Measurements from ENCODE around the gene ISLR.

ISLR gene

GRCh38 chr15:74171965-74172541, 1.5 kb upstream of the ISLR start:
- DNase-seq: no peak

GRCh38 chr15:74172701-74173379, 670 bp upstream of the ISLR start:
- no peak for DNase-seq

GRCh38 chr15:74174219-74174957, 878 bp downstream of the ISLR start:
- no peak for DNase-seq

GRCh38 chr15:74174958-74175253, 1.4 kb downstream of the ISLR start:
- DNase-seq: no peak

DNA sequence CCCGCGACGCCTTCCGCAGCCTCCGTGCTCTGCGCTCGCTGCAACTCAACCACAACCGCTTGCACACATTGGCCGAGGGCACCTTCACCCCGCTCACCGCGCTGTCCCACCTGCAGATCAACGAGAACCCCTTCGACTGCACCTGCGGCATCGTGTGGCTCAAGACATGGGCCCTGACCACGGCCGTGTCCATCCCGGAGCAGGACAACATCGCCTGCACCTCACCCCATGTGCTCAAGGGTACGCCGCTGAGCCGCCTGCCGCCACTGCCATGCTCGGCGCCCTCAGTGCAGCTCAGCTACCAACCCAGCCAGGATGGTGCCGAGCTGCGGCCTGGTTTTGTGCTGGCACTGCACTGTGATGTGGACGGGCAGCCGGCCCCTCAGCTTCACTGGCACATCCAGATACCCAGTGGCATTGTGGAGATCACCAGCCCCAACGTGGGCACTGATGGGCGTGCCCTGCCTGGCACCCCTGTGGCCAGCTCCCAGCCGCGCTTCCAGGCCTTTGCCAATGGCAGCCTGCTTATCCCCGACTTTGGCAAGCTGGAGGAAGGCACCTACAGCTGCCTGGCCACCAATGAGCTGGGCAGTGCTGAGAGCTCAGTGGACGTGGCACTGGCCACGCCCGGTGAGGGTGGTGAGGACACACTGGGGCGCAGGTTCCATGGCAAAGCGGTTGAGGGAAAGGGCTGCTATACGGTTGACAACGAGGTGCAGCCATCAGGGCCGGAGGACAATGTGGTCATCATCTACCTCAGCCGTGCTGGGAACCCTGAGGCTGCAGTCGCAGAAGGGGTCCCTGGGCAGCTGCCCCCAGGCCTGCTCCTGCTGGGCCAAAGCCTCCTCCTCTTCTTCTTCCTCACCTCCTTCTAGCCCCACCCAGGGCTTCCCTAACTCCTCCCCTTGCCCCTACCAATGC, 2.0 kb downstream of the ISLR start:
- no peak for DNase-seq

DNA sequence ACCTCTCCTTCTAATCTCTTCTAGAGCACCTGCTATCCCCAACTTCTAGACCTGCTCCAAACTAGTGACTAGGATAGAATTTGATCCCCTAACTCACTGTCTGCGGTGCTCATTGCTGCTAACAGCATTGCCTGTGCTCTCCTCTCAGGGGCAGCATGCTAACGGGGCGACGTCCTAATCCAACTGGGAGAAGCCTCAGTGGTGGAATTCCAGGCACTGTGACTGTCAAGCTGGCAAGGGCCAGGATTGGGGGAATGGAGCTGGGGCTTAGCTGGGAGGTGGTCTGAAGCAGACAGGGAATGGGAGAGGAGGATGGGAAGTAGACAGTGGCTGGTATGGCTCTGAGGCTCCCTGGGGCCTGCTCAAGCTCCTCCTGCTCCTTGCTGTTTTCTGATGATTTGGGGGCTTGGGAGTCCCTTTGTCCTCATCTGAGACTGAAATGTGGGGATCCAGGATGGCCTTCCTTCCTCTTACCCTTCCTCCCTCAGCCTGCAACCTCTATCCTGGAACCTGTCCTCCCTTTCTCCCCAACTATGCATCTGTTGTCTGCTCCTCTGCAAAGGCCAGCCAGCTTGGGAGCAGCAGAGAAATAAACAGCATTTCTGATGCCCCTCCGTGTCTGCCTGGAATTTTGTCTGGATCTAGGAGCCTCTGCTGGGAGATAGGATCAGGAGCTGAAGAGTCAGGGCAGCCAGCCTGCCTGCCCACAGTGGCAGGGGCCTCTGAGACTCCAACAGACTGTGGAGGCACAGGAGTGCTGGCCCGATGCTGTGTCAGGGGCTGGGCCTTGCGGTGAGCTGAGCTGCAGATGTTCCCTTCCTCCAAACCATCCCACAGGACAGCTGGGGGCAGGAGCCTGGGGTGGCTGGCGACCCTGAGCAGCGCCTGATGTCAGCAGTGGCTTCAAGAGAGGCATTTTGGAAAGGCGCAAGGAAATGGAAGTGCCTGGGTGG, 3.0 kb downstream of the ISLR start:
- peak in 1 of 2 experiments; percentile 64 for DNase-seq

- DNase-seq: no peak
Observed at GRCh38 chr15:74178326-74179100, 5.0 kb downstream of the ISLR start.

DNA sequence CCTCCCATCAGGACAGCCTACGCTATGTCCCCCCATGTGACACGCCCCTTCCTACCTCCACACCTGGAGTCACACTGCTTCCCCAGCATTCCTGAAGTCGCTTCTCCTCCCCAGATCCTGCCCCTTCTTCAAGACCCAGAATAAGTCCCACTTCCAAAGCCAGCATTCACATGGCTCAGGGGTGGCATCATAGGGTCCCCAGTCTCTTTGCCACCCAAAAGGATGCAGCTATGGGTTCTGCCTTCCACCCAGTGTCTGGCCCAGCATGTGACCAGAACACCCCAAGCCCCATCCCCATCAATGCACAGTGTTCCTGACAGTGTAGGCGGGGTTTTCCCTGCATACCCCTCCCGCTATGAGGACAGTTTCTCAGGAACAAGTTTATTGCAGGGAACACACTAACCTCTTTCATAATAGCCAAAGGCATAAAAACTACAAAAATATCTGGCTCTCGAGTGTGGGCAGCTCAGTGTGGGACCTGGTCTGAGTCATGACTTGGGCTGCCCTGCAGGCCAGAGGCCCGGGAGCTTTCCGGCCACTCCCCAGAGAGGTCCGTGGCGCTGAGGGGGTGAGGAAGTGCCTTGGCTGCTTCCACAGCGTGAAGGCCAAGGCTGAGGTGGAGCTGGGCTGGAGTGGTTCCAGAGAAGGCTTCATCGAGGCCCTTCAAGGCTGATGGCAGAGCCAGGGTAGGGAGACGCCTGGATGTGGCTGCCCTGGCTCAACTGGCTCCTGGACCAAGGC, 5.8 kb downstream of the ISLR start:
- no peak for DNase-seq

DNA sequence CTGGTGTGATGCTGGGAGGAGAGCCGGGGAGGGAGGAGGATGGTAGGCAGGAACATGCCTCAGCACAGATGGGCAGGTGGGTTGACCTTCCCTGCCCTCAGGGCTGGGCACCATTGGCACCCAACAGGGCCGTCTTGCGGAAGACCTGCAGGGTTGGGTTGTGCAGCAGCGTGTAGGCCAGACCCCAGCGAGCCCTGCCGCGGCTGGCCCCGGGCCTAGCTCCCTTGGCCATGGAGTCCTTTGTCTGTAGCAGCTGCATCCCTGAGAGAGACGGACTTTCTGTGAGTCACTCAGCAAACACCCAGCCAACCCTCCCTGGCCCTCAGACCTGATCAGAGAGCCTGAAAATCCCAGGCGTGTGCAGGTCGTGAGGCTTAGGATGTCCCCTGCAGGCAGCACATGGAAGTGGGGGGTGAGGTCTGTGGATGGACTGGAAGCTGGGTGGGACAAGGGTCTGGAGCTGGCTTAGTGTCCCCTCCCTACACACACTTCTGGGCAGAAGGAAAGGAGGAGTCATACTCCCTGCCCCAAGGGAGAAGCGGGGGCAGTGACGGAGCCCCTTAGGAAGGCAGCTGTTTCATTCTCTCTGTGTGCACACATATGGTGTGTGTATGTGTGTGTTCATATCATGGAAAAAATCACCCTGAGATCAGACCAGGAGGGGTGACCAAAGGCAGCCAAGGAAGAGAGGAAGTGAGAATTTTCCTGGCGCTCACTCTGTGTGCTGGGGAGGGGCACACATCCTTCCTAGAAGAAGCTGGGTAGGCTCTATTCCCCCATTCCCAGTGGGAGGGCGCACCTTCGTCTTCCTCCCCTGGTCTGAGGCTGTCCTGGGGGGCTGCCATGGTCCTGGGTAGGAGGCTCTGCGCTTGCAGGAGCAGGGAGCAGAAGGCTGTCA, 6.7 kb downstream of the ISLR start:
- peak; percentile 22 to 61 for DNase-seq

DNA sequence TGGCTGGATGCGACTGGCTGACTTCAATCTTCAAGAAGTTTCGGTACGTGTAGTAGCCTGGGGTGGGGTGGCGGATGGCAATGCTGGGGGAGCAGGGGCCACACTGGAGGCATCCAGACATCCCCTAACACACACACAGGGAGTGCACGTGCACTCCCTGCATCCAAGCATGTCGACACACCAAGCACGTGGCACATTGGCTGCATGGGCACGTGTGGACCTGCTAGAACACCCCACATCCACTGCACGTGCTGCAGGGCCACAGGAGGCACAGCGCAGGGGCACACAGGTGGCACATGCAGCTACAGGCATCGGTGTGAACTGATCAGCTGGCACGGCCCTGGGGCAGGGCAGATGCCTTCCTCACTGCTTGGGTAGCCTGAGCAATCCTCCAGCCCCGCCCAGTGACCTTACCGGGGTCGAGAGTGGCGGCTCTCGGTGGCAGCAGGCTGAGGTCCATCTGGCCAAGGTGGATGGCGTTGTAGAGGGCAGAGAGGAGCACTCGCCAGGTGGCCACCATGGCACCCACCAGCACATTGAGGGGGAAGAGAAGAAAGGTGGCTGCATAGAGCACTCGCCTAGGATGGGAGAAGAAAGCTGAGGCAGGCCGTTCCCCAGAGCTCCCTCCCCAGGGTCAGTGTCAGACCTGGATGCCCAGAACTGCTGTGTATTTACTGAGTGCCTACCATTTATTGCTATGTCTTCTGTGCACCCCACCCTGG, 7.5 kb downstream of the ISLR start:
- no peak for DNase-seq

- no peak for DNase-seq
Observed at GRCh38 chr15:74182131-74182530, 8.6 kb downstream of the ISLR start.

GRCh38 chr15:74184582-74185091, 11.1 kb downstream of the ISLR start:
- no peak for DNase-seq

DNA sequence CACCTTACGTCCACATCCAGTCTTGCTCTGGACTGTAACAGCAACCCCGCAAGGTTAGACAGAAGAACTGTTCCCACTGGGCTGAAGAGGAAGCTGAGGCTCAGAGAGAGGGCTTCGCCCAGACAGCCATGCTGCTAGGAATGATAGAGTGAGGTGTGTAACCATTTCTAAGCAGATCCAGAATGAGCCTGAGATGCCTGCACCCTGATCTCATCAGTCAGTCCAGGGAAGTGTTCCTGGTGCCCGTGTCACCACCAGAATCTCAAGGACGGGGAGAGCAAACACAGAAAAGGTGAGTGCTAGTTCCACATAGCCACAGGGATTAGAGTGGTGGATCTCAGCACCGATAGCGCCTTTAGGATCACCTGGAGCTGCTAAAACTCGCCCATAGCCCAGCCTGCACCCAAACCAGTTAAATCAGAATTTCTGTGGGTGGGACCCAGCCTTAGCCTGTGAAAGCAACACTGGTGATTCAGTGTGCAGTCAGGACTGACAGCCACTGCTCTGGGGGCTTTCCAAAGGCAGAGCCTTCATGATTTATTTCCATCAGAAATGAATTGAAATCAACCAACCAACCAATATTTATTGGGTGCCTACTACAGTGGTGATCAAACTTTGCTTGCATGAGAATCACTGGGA, 12.3 kb downstream of the ISLR start:
- no peak for DNase-seq

DNA sequence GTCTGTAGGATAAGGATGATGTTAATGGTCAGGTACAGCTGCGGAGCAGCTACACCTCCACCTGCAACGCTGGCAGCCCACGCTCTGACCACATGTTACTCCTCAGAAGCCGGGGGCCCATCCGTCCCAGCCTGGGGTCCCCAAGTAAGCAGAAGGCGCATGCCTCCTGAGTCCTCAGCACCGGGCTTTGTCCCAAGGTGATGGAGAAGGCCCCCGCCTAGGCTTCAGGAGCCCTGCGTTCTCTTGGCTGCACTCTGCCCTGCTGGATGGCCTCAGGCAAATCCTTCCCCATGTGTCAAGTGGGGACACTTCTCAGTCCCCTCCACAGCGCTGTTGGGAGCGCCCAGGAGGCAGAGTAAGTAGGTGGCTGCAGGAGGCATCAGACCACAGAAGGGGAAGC, 14.7 kb downstream of the ISLR start:
- no peak for DNase-seq

DNA sequence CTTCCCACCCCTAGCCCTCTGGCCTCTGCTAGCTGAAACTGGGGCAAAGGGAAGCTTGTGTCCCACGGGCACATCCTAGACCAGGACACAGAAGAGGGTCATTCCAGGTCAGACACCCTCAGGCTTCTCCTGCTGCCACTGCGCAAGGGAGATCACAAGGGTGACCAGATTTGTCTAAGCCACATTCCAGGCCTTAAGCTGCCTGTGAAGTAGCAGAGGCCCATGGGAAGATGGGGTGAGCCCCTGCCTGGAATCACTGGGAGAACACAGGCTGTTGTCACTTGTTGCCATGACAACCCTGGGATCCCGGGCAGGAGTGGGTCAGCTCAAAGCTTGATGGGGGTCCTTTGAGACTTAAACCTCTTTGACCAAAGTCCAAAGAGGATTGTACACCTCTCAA, 18.3 kb downstream of the ISLR start:
- no peak for DNase-seq

- DNase-seq: peak in 1 of 2 experiments; percentile 72
Observed at GRCh38 chr15:74192751-74193150, 19.2 kb downstream of the ISLR start.

DNA sequence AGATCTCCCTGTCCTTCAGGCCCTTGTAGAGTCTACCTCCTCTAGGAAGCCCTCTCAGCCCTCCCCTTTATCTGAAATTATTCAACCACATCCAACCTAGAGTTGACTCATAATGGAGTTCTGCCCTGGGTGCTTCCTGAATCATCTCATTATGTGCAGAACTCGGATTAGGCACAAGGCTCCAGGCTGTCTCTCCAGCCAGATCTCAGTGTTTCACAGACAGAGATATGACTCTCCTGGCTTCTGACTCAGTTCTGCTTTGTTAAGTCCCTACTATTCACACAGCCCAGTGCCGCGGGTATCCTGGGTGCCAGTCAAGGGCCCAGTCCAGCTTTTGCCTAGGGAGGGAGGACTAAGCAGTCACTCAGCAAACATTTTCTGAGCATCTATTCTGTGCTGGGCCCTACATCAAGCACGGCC, 19.8 kb downstream of the ISLR start:
- DNase-seq: no peak

GRCh38 chr15:74193905-74194304, 20.4 kb downstream of the ISLR start:
- DNase-seq: no peak

Data from NCI-H524 (cell line).